B cell (primary cell): ENCODE data around the gene STARD3. TPM values are rescaled to one million over a fixed set of nuclear protein-coding genes. Genes with fewer than 3 reads are reported as not detected.

Experiments used
- ATAC-seq: fragments of 200-7000 bp; cut with Tn5 transposase; one replicate; pipeline ENCODE4 v1.10.0; 2021; ENCODE audit warnings: low read depth, mild to moderate bottlenecking, moderate number of reproducible peaks, moderate library complexity
- CTCF ChIA-PET: fragments of 350-600 bp; sonication (Branson Sonifier 250); formaldehyde crosslinking; loops from one replicate; lab custom pipeline; 2021; ENCODE audit warnings: antibody characterized with exemption, inconsistent platforms; lab: Charles Lee
- POLR2A ChIA-PET: fragments of 350-600 bp; sonication (Branson Sonifier 250); formaldehyde crosslinking; loops from one replicate; lab custom pipeline; 2021; ENCODE audit warnings: antibody characterized with exemption; lab: Charles Lee
- DNase-seq: peaks from one replicate; pipeline ENCODE4 v3.0.0; 2013
- H2AFZ ChIP-seq: 2 replicates; pipeline ENCODE4 v1.6.1; 2012; ENCODE audit warnings: mild to moderate bottlenecking, low read depth, low read length; ENCODE audit not compliant: insufficient read depth, poor library complexity, severe bottlenecking
- H3K27ac ChIP-seq, 2 donors: 1 replicate in 1 of 2; 2 replicates in 1 of 2; pipeline ENCODE4 v1.5.1; 2012 to 2013; ENCODE audit warnings: low read length in 2 of 2, mild to moderate bottlenecking in 2 of 2, moderate library complexity in 1 of 2
- H3K27me3 ChIP-seq, 4 experiments: fragments of 200-600 bp in 1 of 4; sonication (generic) in 1 of 4; replicated peaks in 1 of 4; 1 replicate in 2 of 4; 2 replicates in 2 of 4; pipeline versions ENCODE4 v1.6.1 to v1.7.0; 2013 to 2016; ENCODE audit warnings: low read length in 3 of 4, mild to moderate bottlenecking in 2 of 4, mixed read lengths in 1 of 4, moderate library complexity in 1 of 4; ENCODE audit not compliant: insufficient read depth in 4 of 4, control insufficient read depth in 3 of 4; ENCODE audit errors: control extremely low read depth in 1 of 4
- H3K36me3 ChIP-seq, 2 experiments: replicated peaks in 1 of 2; 1 replicate in 1 of 2; 2 replicates in 1 of 2; pipeline versions ENCODE4 v1.6.1 to v1.7.1; 2013; ENCODE audit warnings: low read length in 1 of 2; ENCODE audit not compliant: insufficient read depth in 2 of 2, control insufficient read depth in 1 of 2; ENCODE audit errors: control extremely low read depth in 1 of 2, extremely low read depth in 1 of 2
- H3K4me1 ChIP-seq, 2 donors: fragments of 200-600 bp in 1 of 2; sonication (generic) in 1 of 2; 1 replicate in 1 of 2; 2 replicates in 1 of 2; pipeline versions ENCODE4 v1.5.1 to v1.6.1; 2013 to 2017; ENCODE audit warnings: low read length in 2 of 2; ENCODE audit not compliant: control insufficient read depth in 2 of 2, insufficient read depth in 2 of 2
- H3K4me2 ChIP-seq: replicated peaks from 2 replicates; pipeline ENCODE3; 2012; ENCODE audit warnings: mild to moderate bottlenecking, low read depth, low read length; ENCODE audit not compliant: poor library complexity, severe bottlenecking
- H3K4me3 ChIP-seq, 5 experiments: fragments of 200-600 bp in 1 of 5; sonication (generic) in 1 of 5; 1 replicate in 3 of 5; 2 replicates in 2 of 5; pipeline versions ENCODE4 v1.5.1 to v1.7.0; 2011 to 2016; ENCODE audit warnings: low read length in 4 of 5, mild to moderate bottlenecking in 4 of 5, low read depth in 2 of 5, control low read depth in 1 of 5, moderate library complexity in 1 of 5; ENCODE audit not compliant: insufficient read depth in 1 of 5; ENCODE audit errors: control extremely low read depth in 1 of 5, extremely low read depth in 1 of 5
- H3K79me2 ChIP-seq: fragments of 200-600 bp; sonication (generic); one replicate; pipeline ENCODE4 v1.6.0; 2016; ENCODE audit warnings: low read length; ENCODE audit not compliant: control insufficient read depth, insufficient read depth
- H3K9ac ChIP-seq: fragments of 200-600 bp; sonication (generic); 2 replicates; pipeline ENCODE4 v1.6.1; 2017; ENCODE audit warnings: mild to moderate bottlenecking, low read length, moderate library complexity
- H3K9me3 ChIP-seq, 3 donors: one replicate each; pipeline versions ENCODE4 v1.6.1 to v1.7.1; 2013; ENCODE audit warnings: low read length in 2 of 3; ENCODE audit not compliant: control insufficient read depth in 2 of 3, insufficient read depth in 1 of 3; ENCODE audit errors: control extremely low read depth in 1 of 3
- H4K20me1 ChIP-seq: 2 replicates; pipeline ENCODE4 v1.6.0; 2012; ENCODE audit warnings: mild to moderate bottlenecking, low read length; ENCODE audit not compliant: insufficient read depth, control insufficient read depth, poor library complexity, severe bottlenecking
- H3K27ac Mint-ChIP-seq: one replicate; pipeline ENCODE4 v1.8.0; 2021; ENCODE audit warnings: mixed read lengths
- H3K27me3 Mint-ChIP-seq: one replicate; pipeline ENCODE4 v1.8.0; 2021; ENCODE audit warnings: mixed read lengths
- H3K4me1 Mint-ChIP-seq: one replicate; pipeline ENCODE4 v1.8.0; 2021; ENCODE audit warnings: mixed read lengths
- H3K4me3 Mint-ChIP-seq: one replicate; pipeline ENCODE4 v1.8.0; 2021; ENCODE audit warnings: mixed read lengths
- H3K9me3 Mint-ChIP-seq: one replicate; pipeline ENCODE4 v1.8.0; 2022; ENCODE audit warnings: mixed read lengths; ENCODE audit not compliant: insufficient read depth
- CTCF ChIP-seq: fragments of 200-600 bp; IDR thresholded peaks from one replicate; pipeline ENCODE4 v1.8.0; 2022; ENCODE audit warnings: antibody characterized with exemption, mild to moderate bottlenecking
- EZH2 ChIP-seq: IDR thresholded peaks from 2 replicates; pipeline ENCODE4 v1.6.1; 2012; ENCODE audit warnings: borderline replicate concordance, low read depth, mild to moderate bottlenecking, moderate library complexity, low read length; ENCODE audit not compliant: insufficient read depth, poor library complexity, severe bottlenecking
- WGBS: methylation state at CpG from one replicate; pipeline ENCODE4 v1.1.5; 2013; ENCODE audit warnings: missing lambda C conversion rate; ENCODE audit not compliant: insufficient coverage; 5-methylcytosine and 5-hydroxymethylcytosine counted together
- intact Hi-C: fragments of 100-400 bp; cut with micrococcal nuclease; formaldehyde crosslinking; loops from one replicate; pipeline ENCODE4 v1.10.0; 2022
- polyA plus RNA-seq: library from polyadenylated mRNA; depleted of rRNA; stranded (reverse); fragments of >200 nt; gene quantifications from 2 replicates; pipeline ENCODE4 v1.2.3, GENCODE V29; 2012
- total RNA-seq, 2 donors: library from RNA; stranded (reverse); fragments of 120-200 nt in 1 of 2; gene quantifications; 1 replicate in 1 of 2; 2 replicates in 1 of 2; pipeline versions ENCODE4 v1.2.3 to v1.2.4, GENCODE V29; 2013 to 2022

The STARD3 gene
- total and polyA plus RNA-seq, 2 donors (not counting 1 experiment from before 2014, with no cell fraction given), result 93.1 to 231 TPM

GRCh38 chr17:39662551-39663339 is 25.8 kb downstream of the STARD3 start:
- Histone ChIP-seq H3K4me1 (peaks cover 45 to 62% of the 10 kb centered on the region in 2 donors), H3K4me2 (no peak overlapping the region), H3K4me3 (no peak overlapping the region), H3K9ac (no peak overlapping the region), H3K79me2 (peaks cover 7% of the 10 kb centered on the region), H3K27ac (no peak overlapping the region), H3K36me3 (peaks cover 0 to 33% of the 10 kb centered on the region in 2 experiments), H3K27me3 (peaks cover 0 to 14% (median 7%) of the 10 kb centered on the region in 4 experiments), H2AFZ (no peak overlapping the region), H4K20me1 (no peaks in the 10 kb centered on the region), H3K9me3 (no peaks in the 10 kb centered on the region)
- Mint-ChIP-seq H3K9me3 (no peaks in the 10 kb centered on the region), H3K4me3 (no peak overlapping the region), H3K27me3 (peaks cover 8% of the 10 kb centered on the region), H3K27ac (no peak overlapping the region), H3K4me1 (peaks cover 43% of the 10 kb centered on the region)
- ChIA-PET POLR2A (no interaction called here), CTCF (interaction anchor here (1.1 kb wide), 1 partner anchor 10 kb away, joined by 3 read pairs; no protein-coding TSS in a partner anchor)
- no peak for TF ChIP-seq EZH2
- TF ChIP-seq CTCF, result no peak
- WGBS, result 65% methylated on average over 16 of the region's 22 CpGs
- DNase-seq (no peak), ATAC-seq (no peak)
- intact Hi-C loops, result no loop called here

GRCh38 chr17:39663340-39663687 is 26.4 kb downstream of the STARD3 start:
- peaks cover 7% of the 10 kb centered on the region for H3K79me2 ChIP-seq
- H3K27me3 ChIP-seq, result peaks cover 0 to 15% (median 7%) of the 10 kb centered on the region in 4 experiments
- H3K9me3 Mint-ChIP-seq, result no peaks in the 10 kb centered on the region
- no peak for TF ChIP-seq CTCF
- no peak for TF ChIP-seq EZH2
- no peak for ATAC-seq
- no peak overlapping the region for H3K4me3 ChIP-seq
- CTCF ChIA-PET, result interaction anchor here (1.1 kb wide), 1 partner anchor 10 kb away, joined by 3 read pairs; no protein-coding TSS in a partner anchor
- H3K27ac ChIP-seq, result no peak overlapping the region
- H2AFZ ChIP-seq, result no peak overlapping the region
- POLR2A ChIA-PET, result interaction anchor here (0.6 kb wide), 1 partner anchor 277 kb away, joined by 4 read pairs; no protein-coding TSS in a partner anchor
- no peaks in the 10 kb centered on the region for H4K20me1 ChIP-seq
- peaks cover 41% of the 10 kb centered on the region for H3K4me1 Mint-ChIP-seq
- peaks cover 0 to 30% of the 10 kb centered on the region in 2 experiments for H3K36me3 ChIP-seq
- no peak overlapping the region for H3K4me2 ChIP-seq
- no peak overlapping the region for H3K4me3 Mint-ChIP-seq
- H3K27ac Mint-ChIP-seq, result no peak overlapping the region
- H3K27me3 Mint-ChIP-seq, result peaks cover 8% of the 10 kb centered on the region
- intact Hi-C loops, result no loop called here
- no peak overlapping the region for H3K9ac ChIP-seq
- DNase-seq, result no peak
- H3K4me1 ChIP-seq, result peaks cover 46 to 58% of the 10 kb centered on the region in 2 donors
- no CpG with 5 or more reads among the region's 4 CpGs for WGBS
- no peaks in the 10 kb centered on the region for H3K9me3 ChIP-seq
